DMS53 (cell line): ENCODE measurements around the gene FSTL4.

Source experiments
- DNase-seq: peaks from one replicate; lab custom pipeline; 2025; lab: John Stamatoyannopoulos, UW

The FSTL4 gene

DNA sequence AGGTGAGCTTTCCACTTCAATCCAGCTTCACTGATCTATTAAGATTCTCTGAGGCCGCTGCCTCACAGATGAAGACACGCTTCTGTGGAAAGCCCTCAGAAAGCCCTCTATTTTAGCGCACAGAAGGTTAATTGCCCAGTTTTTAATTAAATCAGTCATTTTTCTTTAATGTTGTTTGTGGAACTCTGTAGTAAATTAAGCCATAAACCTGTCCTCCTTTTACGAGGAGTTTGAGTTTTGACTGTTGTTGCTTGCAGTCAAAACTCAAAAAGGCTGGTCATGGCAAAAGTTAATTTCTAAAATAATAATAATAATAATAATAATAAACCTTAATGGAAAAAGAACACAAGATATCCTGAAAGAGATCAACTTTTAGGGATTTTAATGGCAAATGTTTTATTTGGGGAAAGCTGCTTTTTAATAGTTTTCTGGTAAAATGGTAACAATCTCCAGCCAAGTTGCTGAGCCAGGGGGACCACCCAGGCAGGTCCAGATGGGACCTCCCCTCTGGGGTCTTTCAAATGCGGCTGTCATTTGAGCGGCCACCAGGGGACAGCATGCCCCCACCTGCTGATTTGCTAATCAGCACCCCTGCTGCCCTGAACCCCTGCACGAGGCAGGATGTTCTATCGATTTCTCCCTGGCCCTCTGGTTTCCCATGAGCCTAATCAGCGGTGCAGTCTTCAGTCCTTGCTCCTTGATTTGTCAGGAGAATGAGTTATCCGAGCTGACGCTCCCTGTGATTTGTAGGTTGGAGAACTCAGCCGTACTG is 247.2 kb downstream of the FSTL4 start:
- no peak for DNase-seq

DNA sequence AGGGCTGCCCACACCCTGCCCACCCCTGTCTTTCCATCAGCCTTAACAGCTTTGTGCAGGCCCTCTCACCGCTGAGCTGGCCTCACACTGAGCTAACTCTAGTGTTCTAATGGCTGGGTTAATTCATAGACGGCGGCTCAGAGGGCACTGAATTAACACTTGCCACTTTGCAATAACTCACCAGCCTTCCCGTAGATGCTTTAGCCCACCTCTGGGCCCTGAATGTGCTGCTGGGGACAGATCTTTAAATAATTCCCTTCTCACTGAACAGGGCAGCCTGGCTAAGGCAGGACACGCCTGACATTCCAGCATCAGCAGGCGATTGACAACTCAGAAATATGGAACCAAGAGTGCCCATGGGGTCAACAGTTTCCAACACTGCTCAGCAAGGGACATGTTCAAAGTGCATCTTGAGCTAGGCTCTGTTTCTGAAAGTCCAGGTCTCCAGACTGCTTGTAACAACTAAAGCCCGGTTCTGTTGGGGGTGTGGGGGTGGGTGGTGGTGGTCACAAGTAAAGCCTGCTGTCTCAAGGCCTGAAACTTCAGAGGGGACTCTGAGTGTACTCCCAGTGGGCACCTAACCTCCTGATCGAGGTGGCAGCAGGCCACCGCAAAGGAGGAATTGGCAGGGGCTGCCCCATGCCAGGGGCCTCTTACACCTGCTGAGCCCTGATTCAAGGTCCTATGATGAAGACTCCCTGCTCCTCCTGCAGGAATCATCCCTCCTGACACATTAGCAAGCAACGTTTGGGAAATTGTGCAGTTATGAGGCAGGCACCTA is 248.3 kb downstream of the FSTL4 start:
- no peak for DNase-seq

DNA sequence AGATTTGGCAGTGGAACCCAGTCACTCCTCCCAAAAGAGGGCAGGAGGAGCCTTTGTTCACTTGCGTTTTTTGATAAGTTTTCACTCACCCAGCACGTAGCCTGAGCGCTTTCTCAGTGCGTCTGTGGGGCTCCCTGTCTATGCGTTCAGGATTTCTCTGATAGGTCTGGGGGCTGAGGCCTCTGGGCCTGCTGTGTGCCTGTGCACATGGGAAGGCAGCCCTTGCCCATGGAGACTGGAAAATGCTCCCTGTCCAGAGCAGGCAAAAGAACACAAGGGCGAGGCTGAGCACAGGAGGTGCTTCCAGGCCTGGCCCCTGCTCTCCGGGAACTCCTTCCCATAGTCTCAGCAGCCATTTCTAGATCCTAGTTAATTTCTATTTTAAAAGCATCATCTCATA is 249.9 kb downstream of the FSTL4 start:
- no peak for DNase-seq

DNA sequence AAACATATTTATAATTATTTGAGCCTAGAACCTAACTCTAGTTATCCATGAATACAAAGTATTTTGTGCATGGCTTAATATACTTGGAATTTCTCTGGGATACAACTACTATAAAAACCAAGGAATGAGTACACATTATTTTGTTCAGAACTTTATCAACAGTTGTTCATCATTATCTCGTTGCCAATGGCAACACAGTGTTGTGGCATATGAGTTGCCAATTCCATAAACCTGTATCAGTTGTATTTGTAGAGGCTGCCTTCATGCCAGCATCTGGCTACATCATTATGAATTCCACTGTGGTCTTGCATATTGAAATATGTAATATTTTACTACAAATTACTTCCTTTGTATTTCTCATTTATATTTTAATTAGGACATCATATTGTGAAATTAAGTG is 250.4 kb downstream of the FSTL4 start:
- DNase-seq, result no peak

DNA sequence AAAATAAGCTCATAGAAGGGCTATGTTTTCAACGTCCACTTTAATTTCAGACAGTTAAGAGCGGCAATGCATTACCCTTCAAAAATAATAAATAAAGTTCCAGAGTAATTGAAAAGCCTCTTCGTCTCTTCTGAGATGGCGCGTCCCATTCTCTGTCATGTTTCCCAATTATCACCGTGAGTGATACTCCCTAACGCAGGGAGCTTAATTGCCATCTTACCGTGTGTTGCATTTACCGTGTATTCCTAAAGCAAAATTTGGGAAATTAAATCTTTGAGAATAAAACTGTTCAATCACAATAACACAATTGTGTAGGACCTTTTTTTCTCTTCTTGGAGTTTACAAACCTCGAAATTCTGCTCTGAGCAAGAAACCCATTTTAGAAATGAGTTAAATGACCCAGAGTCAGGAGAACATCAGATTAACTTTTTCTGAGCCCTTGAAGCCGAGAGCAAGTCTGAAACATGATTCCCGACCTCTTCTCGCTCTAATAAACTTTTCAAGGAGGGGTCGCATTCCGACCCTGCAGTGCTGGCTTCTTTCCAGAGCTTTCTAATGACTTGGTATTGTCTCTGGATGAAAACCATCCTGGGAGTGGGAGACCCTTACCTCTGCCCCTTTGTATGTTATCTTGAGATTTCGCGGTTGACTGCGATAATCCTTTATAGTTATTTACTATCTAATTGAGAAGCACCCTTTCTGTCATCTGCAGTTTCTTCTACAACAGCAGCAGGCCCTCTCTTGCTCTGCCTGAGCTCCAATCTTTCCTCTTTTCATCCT is 251.5 kb downstream of the FSTL4 start:
- DNase-seq, result no peak

DNA sequence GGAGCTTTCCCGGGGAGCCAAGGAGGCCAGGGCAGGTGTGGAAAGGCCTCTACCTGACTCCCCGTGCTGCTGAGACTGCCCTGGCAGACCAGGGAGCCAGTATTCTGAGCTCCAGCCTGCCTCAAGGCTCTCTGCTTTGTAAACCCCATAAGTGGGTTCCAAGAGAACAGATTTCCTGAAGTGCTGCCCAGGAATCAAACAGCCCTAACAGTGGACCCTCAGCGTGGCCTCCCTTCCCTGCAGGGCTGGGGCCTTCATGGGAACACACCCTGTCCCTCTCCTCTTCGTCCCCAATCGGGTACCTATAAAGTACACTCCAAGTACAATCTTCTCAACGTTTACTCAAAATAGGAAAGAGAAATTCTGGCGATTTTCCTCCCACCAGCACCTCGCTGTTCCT is 252.5 kb downstream of the FSTL4 start:
- no peak for DNase-seq

DNA sequence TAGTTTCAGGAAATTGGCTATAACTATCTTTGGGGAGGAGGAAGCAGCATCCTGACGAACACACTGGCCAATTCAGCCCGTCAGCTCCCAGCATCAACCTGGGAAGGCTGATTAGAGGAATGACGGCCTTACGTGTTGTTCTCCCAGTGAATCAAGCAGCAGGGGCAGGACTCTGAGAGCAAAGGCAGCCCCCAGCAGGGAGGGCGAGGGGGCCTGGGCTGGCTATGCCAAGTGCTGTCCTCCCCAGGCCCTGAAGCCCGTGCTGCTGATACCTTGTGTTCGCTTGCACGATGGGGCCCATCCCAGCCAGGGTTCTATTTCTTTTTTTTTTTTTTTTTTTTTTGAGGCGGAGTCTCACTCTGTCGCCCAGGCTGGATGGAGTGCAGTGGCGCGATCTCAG is 254.1 kb downstream of the FSTL4 start:
- DNase-seq, result no peak

DNA sequence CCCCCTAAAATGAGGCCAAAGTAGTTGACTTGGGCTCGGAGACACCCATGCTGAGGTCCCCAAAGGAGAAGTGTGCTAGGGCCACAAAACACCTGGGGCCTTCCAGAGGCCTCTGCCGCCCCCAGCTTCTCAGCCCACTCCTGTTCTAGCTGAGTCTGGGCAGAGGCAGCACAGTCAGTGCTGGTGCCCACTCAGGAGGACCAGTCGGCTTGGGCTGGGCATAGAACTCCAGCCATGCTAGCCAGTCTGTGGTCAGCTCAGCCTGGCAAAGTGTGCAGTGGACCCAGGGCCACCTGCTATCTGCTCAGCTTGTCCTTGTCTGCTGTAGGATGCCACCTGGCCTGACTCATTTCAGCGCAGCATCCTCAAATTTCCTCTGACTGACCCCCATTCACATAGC is 254.6 kb downstream of the FSTL4 start:
- DNase-seq, result no peak

DNA sequence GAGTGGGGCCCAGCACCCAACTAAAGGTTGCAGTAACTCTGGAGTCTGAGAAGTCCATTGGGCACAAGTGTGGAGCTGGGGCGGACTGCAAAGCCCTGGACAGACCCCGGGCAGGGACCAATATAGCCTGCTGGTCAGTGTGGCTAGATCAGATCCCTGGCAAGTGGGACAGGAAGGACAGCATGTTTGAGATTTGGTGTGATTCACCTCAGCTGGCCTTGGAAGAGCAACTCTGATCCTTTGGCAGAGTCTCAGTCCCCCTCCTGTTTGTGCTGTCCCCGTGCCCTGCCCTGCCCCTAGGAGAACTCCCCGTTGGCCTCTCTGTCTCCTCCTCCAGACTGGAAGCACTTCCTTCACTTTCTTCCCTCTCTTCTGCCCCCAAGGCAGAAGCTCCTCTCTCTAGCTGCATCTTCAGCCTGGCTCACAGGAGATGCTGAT is 255.3 kb downstream of the FSTL4 start:
- DNase-seq, result no peak

DNA sequence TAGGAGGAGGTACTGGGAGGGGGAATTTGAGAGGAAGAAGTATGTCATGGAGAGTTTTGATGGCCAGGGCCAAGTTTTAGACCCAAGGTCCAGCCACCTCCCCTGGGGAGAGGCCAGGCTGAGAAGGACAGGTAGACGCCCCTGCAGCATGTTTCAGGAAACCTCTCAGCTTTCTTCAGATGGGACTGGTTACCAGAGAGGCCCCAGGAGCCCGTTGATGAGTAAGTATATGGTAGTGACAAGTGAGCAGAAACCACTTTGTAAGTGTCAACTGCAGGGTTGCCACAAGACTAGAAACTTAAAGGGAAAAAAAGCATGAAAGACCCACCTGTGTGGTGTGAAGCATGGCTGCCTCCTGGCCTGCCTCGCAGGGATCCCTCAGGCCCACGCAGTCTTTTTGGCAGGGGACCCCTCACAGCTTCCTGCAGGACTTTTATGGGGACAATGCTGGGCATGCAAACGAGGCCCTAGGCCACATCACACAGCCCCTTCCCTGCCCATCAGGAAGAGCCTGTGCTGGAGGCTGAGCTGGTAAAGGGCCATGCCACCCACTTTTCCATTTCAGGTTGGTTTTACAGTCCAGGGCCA is 255.9 kb downstream of the FSTL4 start:
- no peak for DNase-seq

DNA sequence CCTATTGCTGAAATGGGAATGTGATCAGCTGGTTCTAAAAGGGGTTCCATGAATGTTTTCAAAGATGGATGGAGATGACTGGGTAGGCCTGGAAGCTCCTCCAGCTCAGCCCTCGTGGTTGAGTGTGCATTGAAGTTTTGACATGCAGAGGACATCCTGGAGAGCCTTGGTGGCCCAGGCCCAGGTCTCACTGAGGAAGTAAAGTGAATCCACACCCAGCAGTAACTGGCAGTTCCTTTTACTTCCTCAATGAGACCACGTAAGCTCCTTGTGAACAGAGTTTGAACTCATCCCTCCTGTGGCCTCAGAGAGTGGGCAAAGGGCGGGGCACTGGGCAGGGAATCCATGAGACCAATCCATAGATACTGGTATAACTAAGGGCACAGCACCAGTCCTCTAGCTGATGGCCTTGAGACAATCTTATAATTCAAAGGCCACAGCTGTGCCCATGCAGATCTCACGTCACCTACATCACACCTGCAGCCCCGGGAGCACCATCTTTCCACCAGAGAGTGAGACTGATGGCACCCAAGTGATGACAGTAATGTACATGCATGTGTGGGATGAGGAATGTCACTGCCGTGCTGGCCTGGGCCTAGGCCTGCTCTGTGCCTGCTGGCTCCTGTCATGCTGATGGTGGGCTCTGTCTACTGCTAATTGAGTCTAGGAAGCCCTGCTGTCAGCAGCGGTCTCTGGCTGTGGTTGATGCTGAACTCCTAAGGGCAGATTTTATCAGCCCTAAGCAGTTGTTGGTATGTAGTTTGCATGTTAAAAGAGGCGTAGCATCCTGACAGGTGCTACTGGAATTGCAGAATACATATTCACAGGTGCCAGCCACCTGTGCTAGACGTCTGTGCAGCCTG is 257.8 kb downstream of the FSTL4 start:
- no peak for DNase-seq

DNA sequence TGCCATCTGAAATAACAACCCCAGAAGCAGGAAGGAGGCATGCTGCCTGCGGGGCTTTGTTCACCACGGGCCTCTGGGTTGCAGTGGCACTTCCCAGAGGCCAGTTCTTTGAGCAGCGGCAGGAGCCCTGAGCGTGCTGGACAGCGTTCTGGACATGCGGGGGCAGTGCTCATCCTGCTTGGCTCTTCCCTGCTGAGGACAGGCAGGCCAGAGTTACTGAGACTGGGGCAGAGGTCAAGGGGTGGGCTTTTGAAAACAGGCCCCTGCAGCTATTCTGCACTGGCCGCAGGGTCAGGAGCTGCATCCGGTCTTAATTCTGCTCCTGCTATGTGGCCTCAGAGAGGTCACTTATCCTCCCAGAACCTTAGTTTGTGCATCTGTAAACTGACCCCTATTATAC is 258.6 kb downstream of the FSTL4 start:
- DNase-seq, result no peak

DNA sequence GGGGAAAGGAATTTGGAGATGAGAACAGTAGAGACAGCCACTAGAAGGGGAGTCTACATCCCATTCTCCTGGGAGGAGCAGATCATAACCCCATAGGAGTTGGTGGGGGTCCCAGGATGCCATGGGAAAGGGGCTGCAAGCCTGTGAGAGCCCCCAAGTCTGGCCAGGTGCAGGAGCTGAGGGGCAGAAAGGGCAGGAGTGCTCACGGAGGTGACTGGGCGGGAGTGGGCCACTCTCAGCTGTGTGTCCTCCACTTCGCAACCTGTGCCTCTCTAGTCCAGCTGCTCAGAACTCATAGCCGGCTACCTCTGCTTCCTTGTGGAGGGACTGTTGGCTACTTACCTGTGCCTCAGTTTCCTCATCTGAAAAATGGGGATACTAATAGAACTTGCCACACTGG is 263.9 kb downstream of the FSTL4 start:
- no peak for DNase-seq

DNA sequence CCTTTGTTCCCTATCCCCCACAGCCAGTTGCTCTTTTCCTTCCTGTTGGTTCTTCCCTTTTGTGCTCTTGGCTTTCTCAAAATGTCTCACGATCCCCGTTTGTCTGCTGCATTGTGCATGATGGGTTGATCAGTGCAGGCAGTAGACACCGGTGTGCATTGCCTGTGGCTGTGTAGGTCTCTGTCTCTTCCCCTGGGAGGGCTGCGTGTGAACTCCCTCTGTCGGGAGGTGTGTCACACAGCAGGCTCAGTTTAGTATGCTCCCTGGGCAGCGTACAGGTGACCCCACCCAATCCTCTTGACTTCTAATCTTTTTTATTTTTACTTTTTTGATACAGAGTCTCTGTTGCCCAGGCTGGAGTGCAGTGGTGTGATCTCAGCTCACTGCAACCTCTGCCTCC is 265.3 kb downstream of the FSTL4 start:
- DNase-seq, result no peak

DNA sequence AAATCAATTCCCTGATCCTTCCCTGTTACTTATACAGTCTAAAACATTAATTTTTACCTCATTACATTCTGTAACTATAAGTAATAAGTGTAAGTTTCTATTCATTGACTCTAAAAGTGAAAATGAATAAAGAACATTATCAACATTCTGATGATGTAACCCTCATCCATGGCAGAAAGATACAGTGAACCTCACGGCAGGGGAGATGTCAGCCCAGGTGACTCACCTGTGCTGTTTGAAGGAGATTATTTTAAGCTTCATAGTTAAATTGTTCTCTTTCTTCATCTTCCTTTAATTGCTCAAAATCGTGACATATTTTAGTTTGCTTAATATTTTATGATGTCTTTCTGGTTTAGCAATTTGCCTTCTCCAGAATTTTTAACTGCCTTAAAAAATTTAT is 268.1 kb downstream of the FSTL4 start:
- DNase-seq, result no peak

DNA sequence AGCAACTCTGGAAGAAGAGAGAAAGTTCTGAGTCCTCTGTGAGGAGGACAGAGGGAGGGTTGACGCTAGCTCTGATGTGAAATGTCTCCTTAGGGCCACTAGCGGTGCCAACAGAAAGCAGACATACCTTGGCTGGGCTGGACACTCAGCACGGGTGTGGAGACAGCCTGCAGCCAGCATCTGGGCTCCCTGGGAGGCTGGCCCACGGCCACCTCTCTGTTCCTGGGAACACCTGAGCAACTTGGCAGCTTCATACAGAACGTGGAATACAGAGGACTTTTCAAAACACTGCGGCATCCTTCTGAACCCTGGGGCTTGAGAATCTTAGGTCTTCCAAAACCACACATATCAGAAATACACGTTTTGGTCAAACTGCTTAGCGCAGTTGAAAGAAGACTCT is 269.1 kb downstream of the FSTL4 start:
- no peak for DNase-seq

DNA sequence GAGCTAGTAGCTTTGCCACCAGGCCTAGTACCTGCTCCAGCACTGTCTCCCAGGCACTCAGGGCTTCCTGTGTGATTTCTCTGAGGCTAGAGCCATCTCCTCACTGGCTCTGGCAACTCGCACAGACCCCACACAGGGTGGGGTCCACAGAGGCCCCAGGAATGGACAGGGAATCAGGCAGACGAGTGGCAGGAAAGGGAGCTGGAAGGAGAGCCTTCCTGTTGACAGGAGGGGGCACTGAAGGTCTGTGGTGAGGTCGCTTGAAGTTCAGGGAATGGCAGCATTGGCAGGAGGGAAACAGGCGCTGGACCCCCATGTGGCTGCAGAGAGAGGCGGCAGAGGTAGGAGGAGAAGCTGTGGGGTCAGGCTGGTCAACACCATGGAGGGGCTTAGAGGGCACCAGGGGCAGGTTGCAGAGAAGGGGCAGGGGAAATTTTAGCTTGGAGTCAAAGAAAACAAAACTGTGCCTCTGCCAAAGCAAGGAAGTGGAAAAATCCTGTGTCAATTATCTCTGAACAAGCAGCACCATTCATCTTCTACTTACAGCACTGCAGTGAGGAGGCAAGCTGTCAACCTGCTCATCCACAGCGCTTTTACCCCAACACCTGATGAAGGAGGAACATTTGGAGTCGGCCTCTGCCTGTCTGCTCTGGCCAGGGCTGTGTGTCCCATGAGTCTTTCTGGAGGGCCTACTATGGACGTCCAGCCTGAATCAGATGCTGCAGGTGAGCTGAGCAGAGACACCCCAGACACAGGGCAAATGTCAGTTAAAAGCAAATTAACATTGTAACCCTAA is 270.2 kb downstream of the FSTL4 start:
- no peak for DNase-seq

DNA sequence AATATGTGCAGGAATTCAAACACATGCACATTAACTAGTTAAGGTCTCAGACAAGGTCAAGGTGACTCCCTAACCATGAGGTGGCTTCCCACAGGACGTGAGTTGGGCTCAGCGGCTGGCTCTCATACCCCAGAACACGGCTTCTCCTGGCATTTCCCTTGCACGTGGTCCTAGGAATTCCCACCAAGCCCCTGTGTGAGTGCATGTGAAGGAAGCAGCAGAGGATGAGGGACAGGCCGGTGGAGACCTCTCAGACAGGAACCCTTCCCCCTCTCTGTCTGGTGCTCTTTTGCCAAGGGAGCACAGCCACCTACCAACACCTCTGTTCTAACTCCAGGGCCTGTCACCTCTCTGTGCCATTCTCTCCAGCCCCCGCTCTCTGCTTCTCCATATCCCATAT is 271.0 kb downstream of the FSTL4 start:
- no peak for DNase-seq

DNA sequence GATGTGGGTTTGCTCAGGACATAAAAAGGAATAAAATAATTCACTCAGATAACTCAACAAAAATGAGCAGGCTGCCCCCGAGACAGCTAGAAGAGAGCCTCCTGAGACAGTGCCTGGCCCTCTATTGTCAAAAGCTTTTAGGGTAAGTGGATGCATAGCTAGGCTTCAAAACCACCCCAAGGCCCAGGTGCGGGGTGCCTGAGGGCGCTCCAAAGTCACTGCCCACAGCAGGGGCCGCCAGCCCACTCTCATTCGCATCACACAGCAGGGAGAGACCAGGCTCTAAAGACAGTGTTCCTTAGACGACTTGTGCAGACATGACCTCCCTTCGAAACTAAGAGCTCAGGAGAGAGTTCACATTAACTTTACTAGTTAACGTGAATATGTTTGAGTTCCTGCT is 271.5 kb downstream of the FSTL4 start:
- DNase-seq, result no peak

DNA sequence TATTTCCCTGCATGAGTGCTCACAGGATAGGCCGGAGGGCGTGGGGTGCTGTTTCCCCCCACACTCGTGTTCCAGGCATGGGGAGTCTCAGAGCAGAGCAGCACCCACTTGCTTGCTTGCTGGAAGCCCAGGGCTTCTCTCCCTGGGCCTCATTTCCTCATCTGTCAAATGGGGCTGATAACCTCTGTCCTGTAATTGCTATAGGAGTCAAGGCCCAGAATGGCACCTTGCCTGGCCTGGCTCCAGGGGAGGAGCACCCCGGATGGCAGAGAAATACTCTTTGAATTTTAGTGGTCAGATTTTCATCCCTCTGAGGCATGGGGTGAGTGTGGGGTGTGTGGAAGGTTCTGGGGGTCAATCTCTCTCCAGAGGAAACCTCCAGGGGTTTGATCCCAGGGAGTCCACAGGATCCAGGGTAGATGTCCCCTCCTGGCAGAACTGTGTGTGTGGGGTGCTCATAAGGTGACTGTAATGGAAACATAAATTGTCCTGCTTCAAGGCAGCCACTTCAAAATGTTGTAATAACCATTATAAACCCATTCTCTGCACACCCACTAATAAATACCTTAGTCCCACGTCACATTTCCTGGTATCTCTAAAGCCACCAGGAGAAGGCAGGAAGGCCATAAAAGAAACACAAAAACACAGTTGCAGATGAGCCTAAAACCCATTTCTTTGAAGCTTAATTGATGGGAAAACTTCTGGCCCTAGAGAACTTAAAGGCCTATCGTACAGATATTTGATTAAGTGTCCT is 272.2 kb downstream of the FSTL4 start:
- DNase-seq, result no peak
